GM06990 (cell line): ENCODE measurements around the gene TRIM21.
"Not testable (repeated sequence)": the region's sequence is repeated elsewhere in the genome, so short reads cannot be mapped to it uniquely, and the experiment has no call there.

ENCODE experiments used
- DNase-seq: peaks from one replicate; pipeline ENCODE4 v3.0.0-alpha.2; 2011; ENCODE audit not compliant: insufficient read length; ENCODE audit errors: extremely low read depth
- H3K27me3 ChIP-seq: replicated peaks from 2 replicates; pipeline ENCODE4 v1.6.0; 2011; ENCODE audit warnings: low read length; ENCODE audit not compliant: control insufficient read depth, insufficient read depth
- H3K36me3 ChIP-seq: 2 replicates; pipeline ENCODE4 v1.5.1; 2011; ENCODE audit warnings: low read length; ENCODE audit not compliant: control insufficient read depth, insufficient read depth
- H3K4me3 ChIP-seq: replicated peaks from 2 replicates; pipeline ENCODE4 v1.5.1; 2011; ENCODE audit warnings: low read depth, mild to moderate bottlenecking, control low read depth, low read length
- TF ChIP-seq, protein P1 (sequence below): IDR thresholded peaks from 2 replicates; pipeline ENCODE4 v1.5.1; 2011; ENCODE audit warnings: low read length, control low read depth, mild to moderate bottlenecking, inconsistent platforms; ENCODE audit not compliant: insufficient read depth, poor library complexity, severe bottlenecking

TRIM21 gene

DNA sequence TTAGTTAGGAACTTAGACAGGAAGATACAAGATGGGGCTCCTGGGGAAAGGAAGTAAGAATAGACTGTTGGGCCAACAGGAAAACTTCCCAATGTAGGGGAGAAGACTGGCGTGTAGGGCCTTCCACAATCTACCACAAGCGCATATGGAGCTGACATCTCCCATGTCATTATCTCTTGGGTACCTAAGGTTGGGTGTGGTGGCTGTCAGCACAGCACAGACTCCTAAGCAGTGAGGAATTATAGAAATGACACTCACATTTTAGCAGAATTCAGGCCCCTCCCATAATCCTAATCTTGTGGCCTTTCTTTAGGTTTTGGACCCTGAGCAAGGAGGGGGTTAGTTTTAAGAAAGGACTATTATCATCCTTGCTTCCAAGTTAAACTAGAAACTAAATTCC is 11.6 kb downstream of the TRIM21 start:
- H3K36me3 ChIP-seq, result peaks cover 14% of the 10 kb centered on the region
- no peak overlapping the region for H3K4me3 ChIP-seq
- H3K27me3 ChIP-seq, result no peaks in the 10 kb centered on the region
- no peak for DNase-seq
- TF ChIP-seq, protein P1, sequence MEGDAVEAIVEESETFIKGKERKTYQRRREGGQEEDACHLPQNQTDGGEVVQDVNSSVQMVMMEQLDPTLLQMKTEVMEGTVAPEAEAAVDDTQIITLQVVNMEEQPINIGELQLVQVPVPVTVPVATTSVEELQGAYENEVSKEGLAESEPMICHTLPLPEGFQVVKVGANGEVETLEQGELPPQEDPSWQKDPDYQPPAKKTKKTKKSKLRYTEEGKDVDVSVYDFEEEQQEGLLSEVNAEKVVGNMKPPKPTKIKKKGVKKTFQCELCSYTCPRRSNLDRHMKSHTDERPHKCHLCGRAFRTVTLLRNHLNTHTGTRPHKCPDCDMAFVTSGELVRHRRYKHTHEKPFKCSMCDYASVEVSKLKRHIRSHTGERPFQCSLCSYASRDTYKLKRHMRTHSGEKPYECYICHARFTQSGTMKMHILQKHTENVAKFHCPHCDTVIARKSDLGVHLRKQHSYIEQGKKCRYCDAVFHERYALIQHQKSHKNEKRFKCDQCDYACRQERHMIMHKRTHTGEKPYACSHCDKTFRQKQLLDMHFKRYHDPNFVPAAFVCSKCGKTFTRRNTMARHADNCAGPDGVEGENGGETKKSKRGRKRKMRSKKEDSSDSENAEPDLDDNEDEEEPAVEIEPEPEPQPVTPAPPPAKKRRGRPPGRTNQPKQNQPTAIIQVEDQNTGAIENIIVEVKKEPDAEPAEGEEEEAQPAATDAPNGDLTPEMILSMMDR, result no peak

GRCh38 chr11:4375431-4376140 is 17.9 kb downstream of the TRIM21 start:
- Histone ChIP-seq H3K4me3 (no peak overlapping the region), H3K27me3 (no peaks in the 10 kb centered on the region), H3K36me3 (no peaks in the 10 kb centered on the region)
- DNase-seq, result no peak
- TF ChIP-seq, protein P1, result no peak

GRCh38 chr11:4370166-4370565 is 23.3 kb downstream of the TRIM21 start:
- no peak for DNase-seq
- Histone ChIP-seq H3K27me3 (no peaks in the 10 kb centered on the region), H3K36me3 (no peaks in the 10 kb centered on the region), H3K4me3 (no peak overlapping the region)
- TF ChIP-seq, protein P1, result no peak

- Histone ChIP-seq H3K36me3 (no peaks in the 10 kb centered on the region), H3K27me3 (no peaks in the 10 kb centered on the region), H3K4me3 (no peak within 1 kb of the TSS)
- DNase-seq, result no peak
- TF ChIP-seq, protein P1, result no peak
Measured at GRCh38 chr11:4368286-4368685, 25.2 kb downstream of the TRIM21 start, which contains the start of gene OR52B4. Gene OR52B4, minus strand, starts transcription at chr11:4368386. Its CDS starts 91 bp downstream, at chr11:4368295.

DNA sequence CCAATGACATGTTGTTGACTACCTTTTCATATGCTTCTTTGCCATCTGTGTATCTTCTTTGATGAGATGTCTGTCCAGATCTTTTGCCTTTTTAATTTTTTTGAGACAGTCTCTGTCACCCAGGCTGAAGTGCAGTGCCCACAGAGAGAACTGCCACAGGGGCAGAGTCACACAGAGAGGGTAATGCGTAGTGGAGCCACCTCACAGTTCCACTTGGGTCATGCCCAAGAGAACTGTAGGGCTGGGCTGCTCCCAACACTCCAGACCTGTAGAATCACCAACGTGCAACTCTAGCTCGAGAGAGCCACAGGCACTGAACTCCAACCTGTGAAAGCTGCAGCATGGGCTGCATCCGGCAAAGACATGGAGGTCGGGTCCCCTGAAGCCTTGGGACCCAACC is 45.4 kb downstream of the TRIM21 start:
- H3K36me3 ChIP-seq, DNase-seq, H3K4me3 ChIP-seq, H3K27me3 ChIP-seq: not testable (repeated sequence)

DNA sequence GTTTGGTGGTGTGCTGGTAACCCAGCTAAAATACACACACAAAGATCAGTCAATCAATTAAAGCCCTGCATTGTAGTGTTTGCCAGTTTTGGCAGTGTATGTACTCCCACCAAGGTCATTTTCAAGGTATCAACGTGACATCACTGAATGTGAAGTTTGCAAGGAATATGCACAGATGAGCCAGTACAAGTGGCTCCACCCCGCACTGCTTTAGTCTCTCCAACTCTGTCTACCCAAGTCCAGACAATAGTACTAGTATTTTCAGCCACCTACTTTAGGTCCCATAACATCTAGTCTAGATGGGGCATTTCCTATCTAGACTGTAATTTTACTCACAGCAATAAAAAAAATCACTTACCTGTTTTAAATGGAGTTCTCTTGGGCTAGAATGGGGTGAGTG is 48.1 kb downstream of the TRIM21 start:
- not testable (repeated sequence) for H3K4me3 ChIP-seq, H3K36me3 ChIP-seq, DNase-seq, H3K27me3 ChIP-seq
